Right lobe of liver (tissue), 4 donors: ENCODE results near the gene GAS2L2.

ENCODE experiments used
- POLR2A ChIP-seq: fragments of 450-650 bp; IDR thresholded peaks from one replicate; pipeline ENCODE4 v1.6.1; 2017; ENCODE audit warnings: antibody characterized with exemption, mild to moderate bottlenecking
- TF ChIP-seq, protein P1 (sequence below), 4 donors: fragments of 200-600 bp in 3 of 4; fragments of 450-650 bp in 1 of 4; IDR thresholded peaks; one replicate each; pipeline versions ENCODE4 v1.5.1 to v1.8.0; 2016 to 2022; ENCODE audit warnings: antibody characterized with exemption in 4 of 4, mild to moderate bottlenecking in 2 of 4
- donor health status: DM: no; HTN: no; CAD: no.
- donor health status: DM: no; HTN: no; CAD: no.
- donor health status: DM: no; HTN: yes; CAD: no.

DNA sequence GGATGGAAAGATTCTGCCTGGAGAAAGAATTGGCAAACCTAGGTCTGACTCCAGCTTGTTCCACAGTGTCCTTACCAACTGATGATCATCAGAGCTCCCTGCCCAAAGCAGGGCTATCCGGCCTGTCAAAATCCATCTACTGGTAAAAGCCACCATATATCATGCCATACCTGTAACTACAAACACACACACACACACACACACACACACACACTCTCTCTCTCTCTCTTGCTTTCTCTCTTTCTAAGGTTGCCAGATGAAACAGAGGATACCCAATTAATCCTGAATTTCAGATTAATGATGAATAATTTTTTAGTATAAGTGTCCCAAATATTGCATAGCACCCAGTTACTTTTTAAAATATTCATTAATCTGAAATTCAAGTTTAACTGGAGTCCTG lies 43.9 kb upstream of the GAS2L2 start:
- TF ChIP-seq, protein P1, sequence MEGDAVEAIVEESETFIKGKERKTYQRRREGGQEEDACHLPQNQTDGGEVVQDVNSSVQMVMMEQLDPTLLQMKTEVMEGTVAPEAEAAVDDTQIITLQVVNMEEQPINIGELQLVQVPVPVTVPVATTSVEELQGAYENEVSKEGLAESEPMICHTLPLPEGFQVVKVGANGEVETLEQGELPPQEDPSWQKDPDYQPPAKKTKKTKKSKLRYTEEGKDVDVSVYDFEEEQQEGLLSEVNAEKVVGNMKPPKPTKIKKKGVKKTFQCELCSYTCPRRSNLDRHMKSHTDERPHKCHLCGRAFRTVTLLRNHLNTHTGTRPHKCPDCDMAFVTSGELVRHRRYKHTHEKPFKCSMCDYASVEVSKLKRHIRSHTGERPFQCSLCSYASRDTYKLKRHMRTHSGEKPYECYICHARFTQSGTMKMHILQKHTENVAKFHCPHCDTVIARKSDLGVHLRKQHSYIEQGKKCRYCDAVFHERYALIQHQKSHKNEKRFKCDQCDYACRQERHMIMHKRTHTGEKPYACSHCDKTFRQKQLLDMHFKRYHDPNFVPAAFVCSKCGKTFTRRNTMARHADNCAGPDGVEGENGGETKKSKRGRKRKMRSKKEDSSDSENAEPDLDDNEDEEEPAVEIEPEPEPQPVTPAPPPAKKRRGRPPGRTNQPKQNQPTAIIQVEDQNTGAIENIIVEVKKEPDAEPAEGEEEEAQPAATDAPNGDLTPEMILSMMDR (IDR thresholded peaks at IDR 0.05) = no peak
- no peak for TF ChIP-seq POLR2A
